Activated CD4-positive, alpha-beta T cell treated with anti-CD3 and anti-CD28 coated beads, Interleukin-2, amount 50 U/mL, for 1 hour (primary cell): ENCODE results near the gene FNIP1.
"Not testable (repeated sequence)": the region's sequence is repeated elsewhere in the genome, so short reads cannot be mapped to it uniquely, and the experiment has no call there.

ENCODE experiments used
- DNase-seq: peaks from one replicate; pipeline ENCODE4 v3.0.0-alpha.2; 2020

FNIP1 gene

GRCh38 chr5:131634996-131635683 lies 161.7 kb downstream of the FNIP1 start, which contains the start of gene RAPGEF6:
TSS of gene RAPGEF6 (minus strand) at chr5:131635229. CDS start at chr5:131635030, 199 bp downstream.
- DNase-seq, result peak; percentile 93

GRCh38 chr5:131634666-131634995 lies 162.2 kb downstream of the FNIP1 start:
- peak; percentile 62 for DNase-seq

GRCh38 chr5:131634238-131634637 lies 162.6 kb downstream of the FNIP1 start:
- DNase-seq, result no peak

GRCh38 chr5:131633830-131634229 lies 163.0 kb downstream of the FNIP1 start:
- DNase-seq, result no peak

- DNase-seq, result no peak
Observed at GRCh38 chr5:131630963-131631350, 165.9 kb downstream of the FNIP1 start.

GRCh38 chr5:131630208-131630962 lies 166.4 kb downstream of the FNIP1 start:
- no peak for DNase-seq

GRCh38 chr5:131628990-131629389 lies 167.8 kb downstream of the FNIP1 start:
- no peak for DNase-seq

- no peak for DNase-seq
Observed at GRCh38 chr5:131627207-131627865, 169.5 kb downstream of the FNIP1 start.

GRCh38 chr5:131622633-131623032 lies 174.2 kb downstream of the FNIP1 start:
- DNase-seq, result no peak

- DNase-seq, result not testable (repeated sequence)
Observed at GRCh38 chr5:131621164-131621563, 175.7 kb downstream of the FNIP1 start.

GRCh38 chr5:131619102-131619501 lies 177.7 kb downstream of the FNIP1 start:
- no peak for DNase-seq

- DNase-seq, result no peak
Observed at GRCh38 chr5:131617140-131617822, 179.5 kb downstream of the FNIP1 start.

GRCh38 chr5:131615957-131616356 lies 180.9 kb downstream of the FNIP1 start:
- no peak for DNase-seq

- no peak for DNase-seq
Observed at GRCh38 chr5:131613423-131613822, 183.4 kb downstream of the FNIP1 start.

GRCh38 chr5:131611064-131611381 lies 185.8 kb downstream of the FNIP1 start:
- DNase-seq, result no peak

GRCh38 chr5:131610198-131611063 lies 186.4 kb downstream of the FNIP1 start:
- DNase-seq, result no peak

- no peak for DNase-seq
Observed at GRCh38 chr5:131609774-131610173, 187.0 kb downstream of the FNIP1 start.

GRCh38 chr5:131608597-131608996 lies 188.2 kb downstream of the FNIP1 start:
- DNase-seq, result no peak

GRCh38 chr5:131607903-131608540 lies 188.8 kb downstream of the FNIP1 start:
- no peak for DNase-seq

- no peak for DNase-seq
Observed at GRCh38 chr5:131607418-131607817, 189.4 kb downstream of the FNIP1 start.

GRCh38 chr5:131605086-131605485 lies 191.7 kb downstream of the FNIP1 start:
- DNase-seq, result no peak
